GM12892 (cell line): ENCODE measurements around the gene ZNF865.
A peak's percentile ranks its signal among the peaks of the same experiment; 100 is the strongest.

ENCODE experiments used
- DNase-seq: peaks from one replicate; pipeline ENCODE4 v3.0.0; 2011; ENCODE audit not compliant: insufficient read length
- FAIRE-seq: peaks from 2 replicates; lab custom pipeline; 2011; peaks lifted over from hg19 to GRCh38; lab: Jason Lieb, UNC
- POLR2A ChIP-seq: IDR thresholded peaks from 2 replicates; pipeline ENCODE4 v1.6.1; 2011; ENCODE audit warnings: low read depth, low read length, control low read depth
- POLR2AphosphoS5 ChIP-seq: IDR thresholded peaks from 2 replicates; pipeline ENCODE4 v1.6.1; 2011; ENCODE audit warnings: low read depth, low read length, control low read depth
- TAF1 ChIP-seq: IDR thresholded peaks from 2 replicates; pipeline ENCODE4 v1.6.1; 2011; ENCODE audit warnings: low read depth, mild to moderate bottlenecking, control low read depth, low read length, borderline replicate concordance

The ZNF865 gene

GRCh38 chr19:55600662-55601028 lies 4.8 kb upstream of the ZNF865 start:
- DNase-seq (no peak), FAIRE-seq (no peak)
- TF ChIP-seq POLR2AphosphoS5 (0 out of 2 replicates have a peak, but pooled peaks have one; percentile 17), POLR2A (no peak), TAF1 (no peak)

- FAIRE-seq, result no peak
Observed at GRCh38 chr19:55601084-55601483, 4.4 kb upstream of the ZNF865 start.

GRCh38 chr19:55602104-55603001 lies 3.1 kb upstream of the ZNF865 start:
- FAIRE-seq (no peak), DNase-seq (no peak)
- TF ChIP-seq POLR2AphosphoS5 (no peak), TAF1 (no peak), POLR2A (no peak)

More at GRCh38 chr19:55601084-55601483, 4.4 kb upstream of the ZNF865 start:
- TF ChIP-seq TAF1, result no peak
- DNase-seq, result no peak

- TF ChIP-seq POLR2A, result no peak
- no peak for TF ChIP-seq POLR2AphosphoS5
- TF ChIP-seq TAF1, result no peak
- FAIRE-seq, result no peak
Observed at GRCh38 chr19:55603115-55603514, 2.3 kb upstream of the ZNF865 start.

GRCh38 chr19:55603581-55604292 lies 1.7 kb upstream of the ZNF865 start:
- no peak for TF ChIP-seq POLR2A
- no peak for TF ChIP-seq POLR2AphosphoS5
- no peak for TF ChIP-seq TAF1
- DNase-seq, result no peak

More at GRCh38 chr19:55603115-55603514, 2.3 kb upstream of the ZNF865 start:
- DNase-seq, result no peak

GRCh38 chr19:55605207-55605636 lies 225 bp upstream of the ZNF865 start:
- TF ChIP-seq TAF1 (no peak), POLR2A (peak; percentile 17; the same call in 1 of the 2 replicates), POLR2AphosphoS5 (no peak; the same call in 1 of the 2 replicates)
- FAIRE-seq, result peak; percentile 94
- peak; percentile 92 for DNase-seq

More at GRCh38 chr19:55603581-55604292, 1.7 kb upstream of the ZNF865 start:
- no peak for FAIRE-seq

GRCh38 chr19:55606471-55606787 lies 982 bp downstream of the ZNF865 start:
- DNase-seq (no peak), FAIRE-seq (no peak)
- TF ChIP-seq TAF1 (no peak), POLR2A (no peak), POLR2AphosphoS5 (no peak)

DNA sequence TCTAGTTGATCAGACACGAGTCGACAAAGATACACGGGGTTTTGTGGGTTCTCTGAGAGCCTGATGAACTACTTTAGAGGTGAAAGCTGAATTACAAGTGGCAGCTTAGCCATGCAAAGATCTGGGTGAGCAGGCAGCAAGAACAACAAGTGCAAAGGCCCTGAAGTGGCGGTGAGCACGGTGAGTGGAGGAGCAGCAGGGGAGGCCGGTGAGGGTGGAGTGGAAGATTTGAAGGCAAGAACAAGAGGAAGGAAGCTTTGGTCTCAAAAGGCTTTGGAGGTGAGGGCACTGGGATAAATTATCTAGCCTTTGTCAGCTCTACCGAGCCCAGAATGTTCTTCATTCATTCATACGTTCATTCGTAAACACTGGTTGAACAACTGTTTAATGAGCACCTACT lies 1.4 kb downstream of the ZNF865 start:
- TF ChIP-seq TAF1 (no peak), POLR2A (no peak), POLR2AphosphoS5 (no peak)
- DNase-seq (no peak), FAIRE-seq (no peak)

DNA sequence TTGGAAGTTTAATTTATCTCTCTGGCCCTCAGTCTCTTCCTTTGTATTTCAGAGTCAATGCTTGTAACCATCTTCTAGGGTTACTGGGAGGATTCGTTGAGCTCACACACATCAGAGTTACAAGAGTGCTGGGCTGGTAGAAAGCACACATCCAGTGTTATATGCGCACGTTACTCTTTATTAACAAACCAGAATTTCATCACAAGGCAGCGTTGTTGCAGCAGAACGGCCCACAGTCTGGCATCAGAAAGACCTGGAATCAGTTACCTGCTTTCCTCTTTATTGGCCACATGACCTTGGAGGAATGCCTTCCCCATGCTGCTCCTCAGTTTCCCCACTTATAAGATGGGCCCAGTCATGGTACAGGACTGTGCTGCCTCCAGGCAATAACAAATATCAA lies 3.9 kb downstream of the ZNF865 start:
- DNase-seq (no peak), FAIRE-seq (no peak)
- TF ChIP-seq POLR2AphosphoS5 (no peak), TAF1 (no peak), POLR2A (no peak)

DNA sequence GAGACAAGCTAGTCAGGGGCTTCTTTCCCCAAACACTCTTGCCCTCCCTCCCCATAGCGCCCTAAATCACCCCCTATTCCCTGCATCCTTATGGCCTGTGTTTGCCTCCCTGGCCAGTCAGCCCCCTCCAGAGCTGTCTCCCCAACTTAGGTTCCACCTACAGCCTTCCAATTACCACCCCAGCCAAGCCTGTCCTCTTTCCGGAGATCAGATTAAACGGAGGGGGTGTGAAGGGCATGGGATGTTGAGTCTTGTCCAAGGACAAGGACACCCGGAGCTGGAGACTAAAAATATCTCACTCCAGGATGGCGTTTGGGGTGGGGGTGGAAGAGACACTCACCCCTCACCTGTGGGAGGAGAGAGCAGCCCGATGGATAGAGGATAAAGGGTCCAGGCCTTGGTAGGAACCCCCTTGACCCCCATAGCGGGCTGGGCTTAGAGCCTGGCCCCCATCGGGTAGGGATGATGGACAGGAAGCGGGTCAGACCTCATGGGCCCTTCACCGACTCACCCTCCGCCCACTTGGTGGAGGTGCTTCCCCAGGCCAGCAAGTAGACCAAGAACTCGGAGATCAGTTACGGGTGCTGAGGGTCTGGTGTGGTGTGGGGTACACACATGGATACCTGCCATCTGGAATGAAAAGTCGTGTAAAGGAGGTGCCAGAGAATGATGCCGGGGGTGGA lies 6.0 kb downstream of the ZNF865 start:
- FAIRE-seq, result no peak
- TF ChIP-seq POLR2AphosphoS5, result no peak
- no peak for TF ChIP-seq POLR2A
- no peak for DNase-seq

- FAIRE-seq (no peak), DNase-seq (no peak)
- TF ChIP-seq TAF1 (no peak), POLR2A (no peak), POLR2AphosphoS5 (no peak)
Observed at GRCh38 chr19:55611983-55612645, 6.7 kb downstream of the ZNF865 start.

DNA sequence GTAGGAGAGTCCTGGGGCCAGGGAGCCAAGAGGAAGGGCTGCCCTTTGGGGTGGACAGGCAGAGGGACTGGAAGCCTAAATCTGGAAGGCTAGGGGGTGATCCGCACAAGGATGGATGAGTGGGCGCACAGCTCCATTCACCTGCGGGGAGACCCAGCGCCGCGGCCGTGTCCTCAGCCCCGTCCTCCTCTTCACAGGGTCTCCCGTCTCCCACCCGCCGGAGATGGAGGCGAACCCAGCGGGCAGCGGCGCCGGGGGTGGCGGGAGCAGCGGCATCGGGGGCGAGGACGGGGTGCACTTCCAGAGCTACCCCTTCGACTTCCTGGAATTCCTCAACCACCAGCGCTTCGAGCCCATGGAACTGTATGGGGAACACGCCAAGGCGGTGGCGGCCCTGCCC lies 7.9 kb downstream of the ZNF865 start:
- FAIRE-seq (no peak), DNase-seq (no peak)
- TF ChIP-seq POLR2A, result no peak
- TF ChIP-seq POLR2AphosphoS5, result no peak
- TF ChIP-seq TAF1, result no peak
